ENCODE data around the gene CFHR2.

Gene CFHR2

GRCh38 chr1:197003132-197003531 lies 59.6 kb downstream of the CFHR2 start:
- TF ChIP-seq REST (IDR thresholded peaks at IDR 0.05; ENCODE audit: insufficient read depth in 1 of 2, low read depth in 2 of 2, low read length in 2 of 2) = no peak
- no peak for TF ChIP-seq TAF1 (IDR thresholded peaks at IDR 0.05; ENCODE audit: borderline replicate concordance, insufficient read depth, low read length)
- no peak for TF ChIP-seq POLR2AphosphoS5 (IDR thresholded peaks at IDR 0.05; ENCODE audit: low read depth, low read length)
- no peak for TF ChIP-seq SIN3A (IDR thresholded peaks at IDR 0.05; ENCODE audit: borderline replicate concordance, insufficient read depth, low read length)
- TF ChIP-seq FOXP2 (optimal IDR thresholded peaks at IDR 0.05; ENCODE audit: borderline replicate concordance, extremely low read depth, extremely low read length, insufficient read depth) = no peak

GRCh38 chr1:197008861-197009260 lies 65.3 kb downstream of the CFHR2 start:
- TF ChIP-seq REST (IDR thresholded peaks at IDR 0.05; ENCODE audit: insufficient read depth in 1 of 2, low read depth in 2 of 2, low read length in 2 of 2) (no peak), POLR2AphosphoS5 (IDR thresholded peaks at IDR 0.05; ENCODE audit: low read depth, low read length) (no peak), SIN3A (IDR thresholded peaks at IDR 0.05; ENCODE audit: borderline replicate concordance, insufficient read depth, low read length) (no peak), TAF1 (IDR thresholded peaks at IDR 0.05; ENCODE audit: borderline replicate concordance, insufficient read depth, low read length) (no peak), FOXP2 (optimal IDR thresholded peaks at IDR 0.05; ENCODE audit: borderline replicate concordance, extremely low read depth, extremely low read length, insufficient read depth) (no peak)

Measured in PFSK-1 (cell line).